IMR-90 (cell line): Measurements from ENCODE around the gene FNIP1. TPM values are rescaled to one million over a fixed set of nuclear protein-coding genes. Genes with fewer than 3 reads are reported as not detected.

Source experiments
- ATAC-seq: fragments of 200-7000 bp; cut with Tn5 transposase; 2 replicates; pipeline ENCODE4 v1.9.1; 2020; ENCODE audit warnings: low read depth, mild to moderate bottlenecking, moderate library complexity
- BruUV-seq: library from RNA; stranded (reverse); fragments of 400-500 nt; replicated peaks from 2 replicates; lab custom pipeline; 2021; lab: Mats Ljungman, UMichigan
- CTCF ChIA-PET: fragments of 300-600 bp; formaldehyde crosslinking; extraction: SDS; loops from one replicate; lab custom pipeline; 2021; ENCODE audit warnings: antibody characterized with exemption; lab: Yijun Ruan, JAX
- POLR2A ChIA-PET: fragments of 300-600 bp; sonication (Branson Sonifier 250); formaldehyde crosslinking; loops from one replicate; lab custom pipeline; 2022; ENCODE audit warnings: antibody characterized with exemption; ENCODE audit not compliant: unreplicated experiment; lab: Charles Lee
- DNase-seq: peaks from one replicate; pipeline ENCODE4 v3.0.0; 2013
- H2AFZ ChIP-seq: replicated peaks from 2 replicates; pipeline ENCODE3; 2013; ENCODE audit warnings: low read length, mild to moderate bottlenecking; ENCODE audit not compliant: poor library complexity
- H2AK5ac ChIP-seq: 2 replicates; pipeline ENCODE4 v1.6.1; 2013; ENCODE audit warnings: low read depth, low read length, inconsistent platforms
- H2AK9ac ChIP-seq: replicated peaks from 2 replicates; pipeline ENCODE3; 2013; ENCODE audit warnings: mild to moderate bottlenecking, low read depth, low read length, moderate library complexity; ENCODE audit not compliant: poor library complexity
- H2BK120ac ChIP-seq: 2 replicates; pipeline ENCODE4 v1.6.1; 2013; ENCODE audit warnings: low read depth, low read length, inconsistent platforms
- H2BK15ac ChIP-seq: 3 replicates; pipeline ENCODE4 v1.6.1; 2013; ENCODE audit warnings: low read depth, low read length, inconsistent platforms
- H2BK20ac ChIP-seq: 2 replicates; pipeline ENCODE4 v1.6.1; 2013; ENCODE audit warnings: low read depth, mild to moderate bottlenecking, inconsistent platforms, low read length, moderate library complexity
- H2BK5ac ChIP-seq: 2 replicates; pipeline ENCODE4 v1.6.1; 2013; ENCODE audit warnings: mild to moderate bottlenecking, low read depth, low read length, inconsistent platforms; ENCODE audit not compliant: poor library complexity, severe bottlenecking
- H3K14ac ChIP-seq: replicated peaks from 2 replicates; pipeline ENCODE4 v1.6.1; 2013; ENCODE audit warnings: low read depth, low read length, inconsistent platforms
- H3K18ac ChIP-seq: 2 replicates; pipeline ENCODE4 v1.6.1; 2013; ENCODE audit warnings: low read depth, low read length, control low read depth
- H3K23ac ChIP-seq: 2 replicates; pipeline ENCODE4 v1.6.1; 2013; ENCODE audit warnings: low read depth, low read length, inconsistent platforms
- H3K27ac ChIP-seq: 2 replicates; pipeline ENCODE4 v1.5.1; 2013; ENCODE audit warnings: mild to moderate bottlenecking, control low read depth, low read length; ENCODE audit not compliant: insufficient read depth
- H3K27me3 ChIP-seq: 2 replicates; pipeline ENCODE4 v1.6.1; 2013; ENCODE audit warnings: low read length; ENCODE audit not compliant: control insufficient read depth, insufficient read depth
- H3K36me3 ChIP-seq: 2 replicates; pipeline ENCODE4 v1.6.1; 2013; ENCODE audit warnings: low read length, mixed read lengths; ENCODE audit not compliant: control insufficient read depth, insufficient read depth
- H3K4ac ChIP-seq: 2 replicates; pipeline ENCODE4 v1.6.1; 2013; ENCODE audit warnings: low read depth, low read length, inconsistent platforms
- H3K4me1 ChIP-seq: 2 replicates; pipeline ENCODE4 v1.6.1; 2013; ENCODE audit warnings: low read length, mixed read lengths; ENCODE audit not compliant: control insufficient read depth, insufficient read depth
- H3K4me2 ChIP-seq: 2 replicates; pipeline ENCODE4 v1.6.1; 2013; ENCODE audit warnings: low read depth, mild to moderate bottlenecking, control low read depth, low read length, moderate library complexity
- H3K4me3 ChIP-seq: 2 replicates; pipeline ENCODE4 v1.5.1; 2013; ENCODE audit warnings: low read depth, mild to moderate bottlenecking, control low read depth, low read length, moderate library complexity; ENCODE audit not compliant: insufficient read depth
- H3K56ac ChIP-seq: 2 replicates; pipeline ENCODE4 v1.6.1; 2013; ENCODE audit warnings: low read length, inconsistent platforms; ENCODE audit not compliant: insufficient read depth; ENCODE audit errors: extremely low read depth
- H3K79me1 ChIP-seq, 2 experiments: 2 replicates each; pipeline ENCODE4 v1.6.1; 2013; ENCODE audit warnings: low read length in 2 of 2, inconsistent platforms in 1 of 2, low read depth in 1 of 2
- H3K9ac ChIP-seq: 2 replicates; pipeline ENCODE4 v1.6.1; 2013; ENCODE audit warnings: low read depth, low read length, control low read depth
- H3K9me1 ChIP-seq: 2 replicates; pipeline ENCODE4 v1.6.1; 2013; ENCODE audit warnings: low read length, inconsistent platforms; ENCODE audit not compliant: insufficient read depth
- H3K9me3 ChIP-seq: 2 replicates; pipeline ENCODE4 v1.6.1; 2013; ENCODE audit warnings: low read length; ENCODE audit not compliant: control insufficient read depth, insufficient read depth
- H4K20me1 ChIP-seq: 2 replicates; pipeline ENCODE4 v1.6.1; 2013; ENCODE audit warnings: low read length, inconsistent platforms; ENCODE audit not compliant: insufficient read depth
- H4K5ac ChIP-seq: 2 replicates; pipeline ENCODE4 v1.6.1; 2013; ENCODE audit warnings: mild to moderate bottlenecking, low read depth, low read length, control low read depth
- H4K8ac ChIP-seq, 2 experiments: 2 replicates each; pipeline ENCODE4 v1.6.1; 2013; ENCODE audit warnings: low read depth in 2 of 2, low read length in 2 of 2, control low read depth in 1 of 2, inconsistent platforms in 1 of 2
- H4K91ac ChIP-seq: 2 replicates; pipeline ENCODE4 v1.6.1; 2013; ENCODE audit warnings: low read depth, low read length, inconsistent platforms; ENCODE audit not compliant: insufficient read depth
- BHLHE40 ChIP-seq: fragments of 150-350 bp; IDR thresholded peaks from 2 replicates; pipeline ENCODE4 v1.6.1; 2016; ENCODE audit warnings: mild to moderate bottlenecking, low read depth, low read length
- CEBPB ChIP-seq: IDR thresholded peaks from 2 replicates; pipeline ENCODE4 v1.6.1; 2012; ENCODE audit warnings: low read depth, low read length, improper control_type of control experiment
- CHD1 ChIP-seq: IDR thresholded peaks from 2 replicates; pipeline ENCODE4 v1.6.1; 2012; ENCODE audit warnings: low read depth, low read length, improper control_type of control experiment
- CTCF ChIP-seq: conservative IDR thresholded peaks from 2 replicates; pipeline ENCODE4 v1.5.1; 2012; ENCODE audit warnings: mild to moderate bottlenecking, low read depth, low read length, improper control_type of control experiment
- ELK1 ChIP-seq: fragments of 150-350 bp; IDR thresholded peaks from 2 replicates; pipeline ENCODE4 v1.6.1; 2016; ENCODE audit warnings: low read depth, mild to moderate bottlenecking, low read length, moderate library complexity, borderline replicate concordance
- FOS ChIP-seq: fragments of 150-350 bp; IDR thresholded peaks from 2 replicates; pipeline ENCODE4 v1.6.1; 2016; ENCODE audit warnings: low read depth, low read length
- MAFK ChIP-seq: IDR thresholded peaks from 2 replicates; pipeline ENCODE4 v1.6.1; 2012; ENCODE audit warnings: low read depth, low read length, improper control_type of control experiment
- MAZ ChIP-seq: IDR thresholded peaks from 2 replicates; pipeline ENCODE4 v1.6.1; 2012; ENCODE audit warnings: low read depth, mild to moderate bottlenecking, low read length, improper control_type of control experiment, moderate library complexity, borderline replicate concordance
- MXI1 ChIP-seq: IDR thresholded peaks from 2 replicates; pipeline ENCODE4 v1.6.1; 2012; ENCODE audit warnings: low read depth, mild to moderate bottlenecking, low read length, moderate library complexity, borderline replicate concordance
- NFE2L2 ChIP-seq: fragments of 150-350 bp; IDR thresholded peaks from 2 replicates; pipeline ENCODE4 v1.6.1; 2016; ENCODE audit warnings: low read depth, mild to moderate bottlenecking, low read length
- POLR2A ChIP-seq: IDR thresholded peaks from 2 replicates; pipeline ENCODE4 v1.6.1; 2012; ENCODE audit warnings: mild to moderate bottlenecking, low read depth, low read length
- RAD21 ChIP-seq: IDR thresholded peaks from 2 replicates; pipeline ENCODE4 v1.6.1; 2012; ENCODE audit warnings: low read length, improper control_type of control experiment
- RCOR1 ChIP-seq: IDR thresholded peaks from 2 replicates; pipeline ENCODE4 v1.6.1; 2012; ENCODE audit warnings: mild to moderate bottlenecking, low read length, improper control_type of control experiment; ENCODE audit not compliant: insufficient replicate concordance
- RFX5 ChIP-seq: IDR thresholded peaks from 2 replicates; pipeline ENCODE4 v1.8.0; 2012; ENCODE audit warnings: low read depth, mild to moderate bottlenecking, low read length, moderate library complexity
- WGBS, 2 experiments: methylation state at CpG; one replicate each; pipeline versions ENCODE4 v1.1.5 to v1.1.7; 2013; ENCODE audit warnings: missing lambda C conversion rate in 2 of 2; ENCODE audit not compliant: insufficient read length in 1 of 2; ENCODE audit errors: extremely low coverage in 2 of 2; 5-methylcytosine and 5-hydroxymethylcytosine counted together
- dilution Hi-C: fragments of 300-500 bp; cut with HindIII; formaldehyde crosslinking; loops from one replicate; pipeline ENCODE4 v1.14.3; 2018; ENCODE audit warnings: low sequenced_read_pairs; ENCODE audit not compliant: unreplicated experiment
- in situ Hi-C: fragments of 300-500 bp; cut with MboI; formaldehyde crosslinking; loops from 3 replicates; pipeline ENCODE4 v1.14.3; 2019; ENCODE audit warnings: low sequenced_read_pairs, inconsistent platforms, mixed read lengths
- intact Hi-C: fragments of 100-400 bp; cut with micrococcal nuclease; formaldehyde crosslinking; loops from 2 replicates; pipeline ENCODE4 v1.10.0; 2022
- polyA plus RNA-seq, 3 experiments: library from polyadenylated mRNA; depleted of rRNA; stranded (reverse); fragments of >200 nt; gene quantifications; 2 replicates each; pipeline ENCODE4 v1.2.3, GENCODE V29; 2012; ENCODE audit warnings: low replicate concordance in 1 of 3
- total RNA-seq: library from RNA; depleted of rRNA; stranded (reverse); fragments of >200 nt; gene quantifications from 2 replicates; pipeline ENCODE4 v1.2.3, GENCODE V29; 2012

FNIP1 gene
- total and polyA plus RNA-seq, 2 of the 4 experiments (the other 2 are of a cell fraction), result 5.6 to 34.1 TPM

- Histone ChIP-seq H3K9ac (peak overlapping the region; percentile 94), H2AK9ac (peak overlapping the region; percentile 97), H2AFZ (peak overlapping the region; percentile 89), H3K4me1 (peaks cover 2% of the 10 kb centered on the region), H2BK5ac (peak overlapping the region; percentile 82), H3K36me3 (peaks cover 2% of the 10 kb centered on the region; the same call in 1 of the 2 replicates), H3K4ac (peak overlapping the region; percentile 76), H2BK120ac (peak overlapping the region; percentile 76), H3K27me3 (no peaks in the 10 kb centered on the region), H3K27ac (peak overlapping the region; percentile 89), H3K4me2 (peak overlapping the region; percentile 70), H3K23ac (peak overlapping the region; percentile 87), H2AK5ac (peak overlapping the region; percentile 59; the same call in 1 of the 2 replicates), H2BK20ac (no peak overlapping the region), H3K4me3 (peak overlapping the region; percentile 88), H3K9me1 (no peaks in the 10 kb centered on the region), H4K5ac (peak overlapping the region; percentile 26; the same call in 1 of the 2 replicates), H4K8ac (peak overlapping the region; percentile 39 to 65; a peak in 2 of 4 replicates), H3K79me1 (peaks cover 0 to 30% of the 10 kb centered on the region in 2 experiments; a peak in 3 of 4 replicates), H4K20me1 (peaks cover 47% of the 10 kb centered on the region), H3K14ac (peak overlapping the region; percentile 85), H2BK15ac (no peak overlapping the region), H4K91ac (peak overlapping the region; percentile 70), H3K56ac (peak overlapping the region; percentile 73), H3K9me3 (no peaks in the 10 kb centered on the region), H3K18ac (peak overlapping the region; percentile 53)
- dilution Hi-C loops (no loop called here), in situ Hi-C loops (no loop called here), intact Hi-C loops (loop anchor here (1.0 to 10.0 kb wide), 4 partner anchors 44 to 361 kb away; no protein-coding TSS in a partner anchor)
- ATAC-seq (peak; percentile 30), DNase-seq (peak; percentile 51)
- POLR2A ChIA-PET, result interaction anchor here (0.7 kb wide), 1 partner anchor 567 kb away, joined by 4 read pairs; no protein-coding TSS in a partner anchor
- 2% methylated on average over 10 of the region's 56 CpGs; no CpG with 5 or more reads in 1 of the 2 experiments for WGBS, 2 experiments
- no TSS peak for BruUV-seq
- CTCF ChIA-PET, result interaction anchor here (0.6 to 1.4 kb wide), 3 partner anchors 9 to 366 kb away, joined by 3 to 7 read pairs (median 5); no protein-coding TSS in a partner anchor
- TF ChIP-seq MAFK (no peak), RFX5 (no peak), MAZ (no peak), CHD1 (no peak), BHLHE40 (peak; percentile 81), NFE2L2 (no peak), FOS (no peak), CTCF (no peak), POLR2A (no peak), RAD21 (no peak), CEBPB (no peak), RCOR1 (no peak), ELK1 (no peak), MXI1 (peak; percentile 56; the same call in 1 of the 2 replicates)
These were observed 681 bp downstream of the FNIP1 start for GRCh38 chr5:131795879-131796792.
